Stomach (tissue), 9 donors: ENCODE measurements around the gene LYPD6B. TPM values are rescaled to one million over a fixed set of nuclear protein-coding genes. Genes with fewer than 3 reads are reported as not detected.

Source experiments
- DNase-seq, 2 donors: peaks; one replicate each; pipeline versions ENCODE4 v3.0.0 to v3.0.0-alpha.2; 2013 to 2019
- H3K27ac ChIP-seq, 5 donors: fragments of 200-600 bp in 4 of 5; sonication (generic) in 4 of 5; one replicate each; pipeline ENCODE4 v1.5.1; 2013 to 2019; ENCODE audit warnings: mild to moderate bottlenecking in 1 of 5, moderate library complexity in 1 of 5
- H3K27me3 ChIP-seq, 3 donors: fragments of 200-600 bp; sonication (generic); one replicate each; pipeline ENCODE4 v1.5.1; 2017 to 2019; ENCODE audit warnings: mixed run types in 1 of 3
- H3K36me3 ChIP-seq, 4 donors: fragments of 200-600 bp; sonication (generic); 1 replicate in 3 of 4; 2 replicates in 1 of 4; pipeline ENCODE4 v1.5.1; 2016 to 2019
- H3K4me1 ChIP-seq, 4 donors: fragments of 200-600 bp; sonication (generic); one replicate each; pipeline ENCODE4 v1.5.1; 2016 to 2019
- H3K4me3 ChIP-seq, 4 donors: fragments of 200-600 bp; sonication (generic) in 3 of 4; one replicate each; pipeline ENCODE4 v1.5.1; 2016 to 2019; ENCODE audit warnings: mild to moderate bottlenecking in 1 of 4
- H3K9me3 ChIP-seq, 4 donors: fragments of 200-600 bp; sonication (generic); one replicate each; pipeline ENCODE4 v1.5.1; 2016 to 2019
- CTCF ChIP-seq, 7 experiments: fragments of 450-650 bp in 4 of 7; fragments of 200-600 bp in 3 of 7; sonication (generic) in 3 of 7; IDR thresholded peaks; one replicate each; pipeline ENCODE4 v1.5.1; 2016 to 2019; ENCODE audit warnings: antibody characterized with exemption in 7 of 7, control low read depth in 2 of 7, mild to moderate bottlenecking in 1 of 7
- EP300 ChIP-seq: sonication (generic); formaldehyde crosslinking; IDR thresholded peaks from one replicate; pipeline ENCODE4 v1.6.1; 2017; ENCODE audit warnings: antibody characterized with exemption
- POLR2A ChIP-seq, 4 donors: fragments of 450-650 bp; IDR thresholded peaks; one replicate each; pipeline ENCODE4 v1.6.1; 2016; ENCODE audit warnings: antibody characterized with exemption in 4 of 4, control low read depth in 2 of 4, mild to moderate bottlenecking in 1 of 4, moderate library complexity in 1 of 4
- POLR2AphosphoS5 ChIP-seq, 3 donors: sonication (generic); formaldehyde crosslinking; IDR thresholded peaks; one replicate each; pipeline ENCODE4 v1.6.1; 2016; ENCODE audit warnings: antibody characterized with exemption in 3 of 3
- WGBS, 5 donors: extraction: QIAGEN DNeasy Blood & Tissue Kit in 3 of 5; methylation state at CpG; one replicate each; pipeline versions ENCODE4 v1.1.5 to v1.1.7; 2013 to 2018; 5-methylcytosine and 5-hydroxymethylcytosine counted together
- intact Hi-C: fragments of 100-400 bp; cut with DNase I; formaldehyde crosslinking; loops from one replicate; pipeline ENCODE4 v1.15.1; 2023; ENCODE audit warnings: low total_unique reads
- polyA plus RNA-seq, 3 donors: library from polyadenylated mRNA; stranded (reverse); fragments of 200-250 nt; gene quantifications; one replicate each; pipeline ENCODE4 v1.2.3, GENCODE V29; 2013
- total RNA-seq, 5 donors: library from RNA; depleted of rRNA; stranded (reverse); fragments of >200 nt; gene quantifications; one replicate each; pipeline versions ENCODE4 v1.1.0 to v1.2.3, GENCODE V29; 2014 to 2016
- donor health status: healthy with polysubstance abuse.
- donor health status: Bipolar disorder and iron deficiency.
- donor health status: healthy.

LYPD6B gene
- total and polyA plus RNA-seq, 8 donors = 10.9 to 88.7 (median 20.5) TPM; not detected in 1

DNA sequence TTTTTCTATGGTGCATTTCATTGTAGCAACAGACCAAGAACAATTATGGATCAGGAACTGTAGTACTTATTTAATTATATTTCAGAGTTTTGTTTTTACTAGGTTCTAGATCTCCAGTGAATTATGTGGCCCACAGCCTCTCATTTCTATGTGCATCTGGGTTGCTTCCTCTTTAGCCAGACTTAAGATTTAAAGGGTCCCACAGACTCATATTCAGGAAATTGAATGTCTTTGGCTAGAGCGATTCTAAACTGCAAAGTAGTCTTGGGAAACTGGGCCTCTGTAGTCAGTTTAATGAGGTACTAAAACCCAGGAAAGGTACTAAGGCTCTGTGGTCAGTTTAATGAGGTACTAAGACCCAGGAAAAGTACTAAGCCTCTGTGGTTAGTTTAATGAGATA is 94.4 kb downstream of the LYPD6B start:
- no peaks in the 10 kb centered on the region for H3K9me3 ChIP-seq
- no peak for DNase-seq
- no peaks in the 10 kb centered on the region for H3K36me3 ChIP-seq
- intact Hi-C loops = no loop called here
- TF ChIP-seq EP300 = no peak
- TF ChIP-seq CTCF (IDR thresholded peaks at IDR 0.05) = no peak
- no peak for TF ChIP-seq POLR2A (IDR thresholded peaks at IDR 0.05)
- no peak for TF ChIP-seq POLR2AphosphoS5 (IDR thresholded peaks at IDR 0.05)
- no peaks in the 10 kb centered on the region for H3K27me3 ChIP-seq
- 78 to 84% (median 79%) methylated on average over 1 of the region's 1 CpG for WGBS, 5 donors
- H3K4me3 ChIP-seq = no peak overlapping the region
- H3K27ac ChIP-seq = no peak overlapping the region
- H3K4me1 ChIP-seq = peaks cover 0 to 31% (median 5%) of the 10 kb centered on the region in 4 donors

GRCh38 chr2:149134335-149134923 is 95.9 kb downstream of the LYPD6B start:
- Histone ChIP-seq H3K27ac (no peak overlapping the region), H3K4me3 (no peak overlapping the region), H3K4me1 (peaks cover 0 to 23% (median 4%) of the 10 kb centered on the region in 4 donors), H3K9me3 (no peaks in the 10 kb centered on the region), H3K36me3 (no peaks in the 10 kb centered on the region), H3K27me3 (no peaks in the 10 kb centered on the region)
- 81 to 88% (median 87%) methylated on average over 5 of the region's 5 CpGs for WGBS, 5 donors
- TF ChIP-seq CTCF (IDR thresholded peaks at IDR 0.05) (no peak), POLR2A (IDR thresholded peaks at IDR 0.05) (no peak), POLR2AphosphoS5 (IDR thresholded peaks at IDR 0.05) (no peak)
- DNase-seq = no peak
- intact Hi-C loops = no loop called here

- no peak for TF ChIP-seq CTCF (IDR thresholded peaks at IDR 0.05)
- no peak for TF ChIP-seq EP300
- TF ChIP-seq POLR2A (IDR thresholded peaks at IDR 0.05) = no peak
- TF ChIP-seq POLR2AphosphoS5 (IDR thresholded peaks at IDR 0.05) = no peak
- Histone ChIP-seq H3K36me3 (no peaks in the 10 kb centered on the region), H3K27me3 (no peaks in the 10 kb centered on the region), H3K9me3 (no peaks in the 10 kb centered on the region), H3K4me3 (no peak overlapping the region), H3K4me1 (peaks cover 0 to 11% (median 2%) of the 10 kb centered on the region in 4 donors), H3K27ac (no peak overlapping the region)
- intact Hi-C loops = no loop called here
- DNase-seq = no peak
- 93 to 99% (median 97%) methylated on average over 4 of the region's 4 CpGs for WGBS, 5 donors
These were observed 97.6 kb downstream of the LYPD6B start for GRCh38 chr2:149136111-149136510.

- H3K27me3 ChIP-seq = no peaks in the 10 kb centered on the region
- no peak overlapping the region for H3K4me3 ChIP-seq
- no peaks in the 10 kb centered on the region for H3K4me1 ChIP-seq
- no peak for DNase-seq
- intact Hi-C loops = no loop called here
- no peak overlapping the region for H3K27ac ChIP-seq
- H3K36me3 ChIP-seq = no peaks in the 10 kb centered on the region
- no peaks in the 10 kb centered on the region for H3K9me3 ChIP-seq
- 66 to 80% (median 71%) methylated on average over 5 of the region's 5 CpGs for WGBS, 5 donors
- TF ChIP-seq POLR2A (IDR thresholded peaks at IDR 0.05) = no peak
These were observed 102.5 kb downstream of the LYPD6B start for GRCh38 chr2:149141046-149141445.

- Histone ChIP-seq H3K4me3 (no peak overlapping the region), H3K36me3 (no peaks in the 10 kb centered on the region), H3K4me1 (no peaks in the 10 kb centered on the region), H3K9me3 (no peaks in the 10 kb centered on the region), H3K27ac (no peak overlapping the region), H3K27me3 (no peaks in the 10 kb centered on the region)
- 52 to 89% (median 68%) methylated on average over 1 of the region's 1 CpG for WGBS, 5 donors
- DNase-seq = no peak
- intact Hi-C loops = no loop called here
- no peak for TF ChIP-seq POLR2A (IDR thresholded peaks at IDR 0.05)
- TF ChIP-seq CTCF (IDR thresholded peaks at IDR 0.05) = no peak
- TF ChIP-seq POLR2AphosphoS5 (IDR thresholded peaks at IDR 0.05) = no peak
- TF ChIP-seq EP300 = no peak
These were observed 105.2 kb downstream of the LYPD6B start for GRCh38 chr2:149143734-149144133.
